BJ (cell line): ENCODE results near the gene CEP170B. TPM values are rescaled to one million over a fixed set of nuclear protein-coding genes. Genes with fewer than 3 reads are reported as not detected.

Source experiments
- CTCF ChIA-PET: fragments of 350-600 bp; formaldehyde crosslinking; extraction: SDS; loops from one replicate; lab custom pipeline; 2021; ENCODE audit warnings: antibody characterized with exemption, inconsistent platforms; lab: Yijun Ruan, JAX
- POLR2A ChIA-PET: fragments of 300-600 bp; sonication (Branson Sonifier 250); formaldehyde crosslinking; extraction: SDS; loops from one replicate; lab custom pipeline; 2021; ENCODE audit warnings: antibody characterized with exemption; lab: Charles Lee
- DNase-seq: peaks from one replicate; pipeline ENCODE4 v3.0.0-alpha.2; 2011; ENCODE audit warnings: low read depth
- H3K27me3 ChIP-seq: 2 replicates; pipeline ENCODE4 v1.6.0; 2011; ENCODE audit warnings: low read length; ENCODE audit not compliant: control insufficient read depth, insufficient read depth
- H3K36me3 ChIP-seq: 2 replicates; pipeline ENCODE4 v1.5.1; 2011; ENCODE audit warnings: low read length; ENCODE audit not compliant: control insufficient read depth, insufficient read depth
- H3K4me3 ChIP-seq: 2 replicates; pipeline ENCODE4 v1.5.1; 2011; ENCODE audit warnings: low read depth, mild to moderate bottlenecking, control low read depth, low read length
- CTCF ChIP-seq: IDR thresholded peaks from 2 replicates; pipeline ENCODE4 v1.5.1; 2011; ENCODE audit warnings: low read depth, mild to moderate bottlenecking, control low read depth, inconsistent platforms, low read length, moderate library complexity; ENCODE audit not compliant: insufficient read depth
- polyA plus RNA-seq: library from polyadenylated mRNA; depleted of rRNA; stranded (reverse); fragments of >200 nt; gene quantifications from 2 replicates; pipeline ENCODE4 v1.2.3, GENCODE V29; 2011

CEP170B gene
- polyA plus RNA-seq, 1 experiment = 8.0 TPM

DNA sequence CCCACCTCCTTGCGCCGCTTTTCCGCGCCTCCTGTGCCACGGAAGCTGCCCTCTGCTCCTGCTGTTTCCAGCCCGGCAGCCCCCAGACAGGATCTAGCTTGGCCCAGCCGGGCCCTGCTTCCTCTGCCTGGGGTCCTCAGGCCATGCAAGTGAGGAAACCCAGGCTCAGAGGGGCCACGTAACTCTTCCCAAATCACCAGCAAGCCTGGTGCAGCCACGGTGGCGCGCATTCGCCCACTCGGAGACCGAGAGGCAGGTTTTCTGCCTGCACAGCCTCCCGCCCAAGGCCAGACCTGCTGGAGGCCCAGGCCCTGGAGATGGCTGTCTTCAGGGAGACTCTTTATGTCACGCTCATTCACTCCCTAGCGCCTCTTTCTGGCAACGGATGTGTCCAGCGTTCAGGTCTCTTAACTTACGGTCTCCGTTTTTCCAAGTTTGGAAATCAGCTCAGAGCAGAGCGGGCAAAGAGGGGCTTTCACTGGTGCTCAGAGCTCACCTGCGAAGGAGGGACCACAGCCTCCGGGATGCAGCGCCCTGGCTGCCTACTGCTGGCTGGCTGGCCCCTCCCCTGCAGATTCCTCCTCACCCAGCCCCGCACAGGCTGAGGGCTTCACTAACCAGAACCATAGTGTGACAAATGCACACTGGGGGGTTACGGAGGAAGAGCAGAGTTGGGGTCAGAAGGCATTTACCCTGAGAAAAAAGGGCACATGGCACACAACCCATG lies 20.6 kb upstream of the CEP170B start:
- Histone ChIP-seq H3K4me3 (no peak overlapping the region), H3K27me3 (peaks cover 45% of the 10 kb centered on the region), H3K36me3 (no peaks in the 10 kb centered on the region)
- DNase-seq = no peak
- ChIA-PET CTCF (interaction anchor here (0.9 to 2.2 kb wide), 2 partner anchors 17 to 76 kb away, joined by 3 to 7 read pairs; no protein-coding TSS in a partner anchor), POLR2A (no interaction called here)
- TF ChIP-seq CTCF = no peak

GRCh38 chr14:104845033-104845666 lies 19.9 kb upstream of the CEP170B start:
- ChIA-PET CTCF (interaction anchor here (0.9 to 2.2 kb wide), 2 partner anchors 18 to 77 kb away, joined by 3 to 7 read pairs; no protein-coding TSS in a partner anchor), POLR2A (no interaction called here)
- peaks cover 45% of the 10 kb centered on the region for H3K27me3 ChIP-seq

DNA sequence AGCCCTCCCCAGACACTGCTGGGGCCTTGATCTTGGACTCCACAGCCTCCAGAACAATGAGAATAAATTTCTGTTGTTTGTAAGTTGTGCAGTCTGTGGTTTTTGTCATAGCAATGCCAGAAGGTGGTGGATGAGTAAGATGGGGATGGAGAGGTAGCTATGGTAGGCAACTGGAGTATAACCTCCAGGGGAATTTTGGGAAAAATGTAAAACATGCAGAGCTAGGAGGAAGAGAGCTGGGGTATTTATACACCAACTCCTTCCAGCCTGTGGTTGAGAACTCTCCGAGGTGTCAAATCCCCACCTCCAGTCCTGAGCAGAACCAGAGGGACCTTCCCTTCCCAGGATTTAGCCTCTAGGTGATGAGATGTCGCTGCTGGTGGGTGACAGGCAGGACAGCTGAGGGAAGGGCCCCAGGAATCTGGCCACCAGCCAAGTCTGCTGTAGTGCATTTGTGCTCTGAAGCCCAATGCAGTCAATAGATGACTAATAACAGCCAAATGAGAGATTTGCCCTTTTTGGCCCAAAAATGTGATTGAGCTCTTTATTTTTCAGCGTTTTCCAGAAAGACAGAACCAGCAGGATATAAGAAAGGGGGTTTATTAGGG lies 19.1 kb upstream of the CEP170B start:
- ChIA-PET POLR2A (no interaction called here), CTCF (interaction anchor here (0.6 to 2.2 kb wide), 4 partner anchors 19 to 126 kb away, joined by 3 to 7 read pairs (median 4); no protein-coding TSS in a partner anchor)
- H3K4me3 ChIP-seq = no peak overlapping the region
- DNase-seq = no peak
- no peak for TF ChIP-seq CTCF
- peaks cover 45% of the 10 kb centered on the region for H3K27me3 ChIP-seq
- H3K36me3 ChIP-seq = no peaks in the 10 kb centered on the region

More at GRCh38 chr14:104845033-104845666, 19.9 kb upstream of the CEP170B start:
- Histone ChIP-seq H3K4me3 (no peak overlapping the region), H3K36me3 (no peaks in the 10 kb centered on the region)
- TF ChIP-seq CTCF = no peak
- DNase-seq = no peak

- TF ChIP-seq CTCF = no peak
- ChIA-PET POLR2A (no interaction called here), CTCF (interaction anchor here (2.4 kb wide), 1 partner anchor 26 kb away, joined by 8 read pairs; no protein-coding TSS in a partner anchor)
- DNase-seq = no peak
- peaks cover 20% of the 10 kb centered on the region for H3K27me3 ChIP-seq
- no peak overlapping the region for H3K4me3 ChIP-seq
- H3K36me3 ChIP-seq = no peaks in the 10 kb centered on the region
Observed at GRCh38 chr14:104852280-104852663, 12.8 kb upstream of the CEP170B start.

DNA sequence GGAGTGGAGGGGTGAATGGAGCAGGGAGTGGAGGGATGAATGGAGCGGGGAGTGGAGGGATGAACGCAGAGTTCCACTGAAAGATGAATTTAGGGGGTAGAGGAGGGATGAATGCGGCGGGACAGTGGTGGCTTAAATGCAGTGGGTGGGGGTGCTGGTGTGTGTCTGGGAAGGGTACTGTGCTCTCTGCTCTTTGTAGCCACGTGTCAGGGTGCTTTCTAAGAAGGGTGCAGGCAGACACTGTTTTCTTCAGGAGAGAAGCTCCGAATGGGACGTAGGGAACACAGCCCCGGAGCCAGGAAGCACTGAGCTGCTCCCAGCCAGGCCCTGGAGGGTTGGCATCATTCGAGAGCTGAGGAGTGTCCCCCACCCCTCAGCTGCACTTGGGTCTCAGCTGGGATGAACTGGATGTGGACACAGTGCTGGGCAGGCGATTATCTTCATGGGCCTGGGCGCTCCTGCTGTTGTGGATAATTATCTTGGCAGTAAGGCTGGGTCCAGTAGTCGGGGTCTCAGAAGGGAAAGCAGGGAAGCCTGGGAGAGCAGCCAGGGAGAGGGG lies 9.5 kb upstream of the CEP170B start:
- TF ChIP-seq CTCF = no peak
- no peaks in the 10 kb centered on the region for H3K36me3 ChIP-seq
- no peak overlapping the region for H3K4me3 ChIP-seq
- DNase-seq = no peak
- ChIA-PET POLR2A (no interaction called here), CTCF (no interaction called here)
- H3K27me3 ChIP-seq = peaks cover 16% of the 10 kb centered on the region
